Stimulated activated CD4-positive, alpha-beta T cell treated with anti-CD3 and anti-CD28 coated beads, TNF-alpha, amount 100 ng/mL, for 1 hour (primary cell): ENCODE data around the gene HOXD10.

Experiments used
- DNase-seq, 3 donors: peaks; one replicate each; pipeline ENCODE4 v3.0.0-alpha.2; 2020; ENCODE audit warnings: low read depth in 3 of 3, low spot score in 1 of 3

The HOXD10 gene

GRCh38 chr2:176132205-176133171 lies 15.9 kb downstream of the HOXD10 start:
- no peak for DNase-seq

- DNase-seq, result no peak
These were observed 16.8 kb downstream of the HOXD10 start for GRCh38 chr2:176133389-176133788.

GRCh38 chr2:176134035-176134434 lies 17.5 kb downstream of the HOXD10 start:
- no peak for DNase-seq

GRCh38 chr2:176135035-176135440 lies 18.5 kb downstream of the HOXD10 start:
- no peak for DNase-seq

GRCh38 chr2:176136374-176137251 lies 20.0 kb downstream of the HOXD10 start:
- DNase-seq, result no peak

GRCh38 chr2:176137252-176137580 lies 20.6 kb downstream of the HOXD10 start:
- DNase-seq, result no peak

GRCh38 chr2:176137906-176138305 lies 21.3 kb downstream of the HOXD10 start:
- DNase-seq, result no peak

GRCh38 chr2:176138526-176138922 lies 21.9 kb downstream of the HOXD10 start:
- DNase-seq, result no peak

GRCh38 chr2:176138923-176139660 lies 22.5 kb downstream of the HOXD10 start:
- DNase-seq, result no peak

GRCh38 chr2:176139661-176140512 lies 23.3 kb downstream of the HOXD10 start:
- DNase-seq, result no peak

GRCh38 chr2:176140513-176141317 lies 24.1 kb downstream of the HOXD10 start:
- peak in 1 of 3 donors; percentile 46 for DNase-seq

GRCh38 chr2:176142281-176142680 lies 25.7 kb downstream of the HOXD10 start:
- no peak for DNase-seq

- no peak for DNase-seq
These were observed 28.7 kb downstream of the HOXD10 start for GRCh38 chr2:176145085-176145969.

- DNase-seq, result no peak
These were observed 29.5 kb downstream of the HOXD10 start for GRCh38 chr2:176146101-176146500.

- no peak for DNase-seq
These were observed 30.1 kb downstream of the HOXD10 start for GRCh38 chr2:176146645-176147044.

- no peak for DNase-seq
These were observed 30.7 kb downstream of the HOXD10 start for GRCh38 chr2:176147210-176147799.

GRCh38 chr2:176147800-176148496 lies 31.4 kb downstream of the HOXD10 start:
- no peak for DNase-seq
